Fibroblast of gingiva (primary cell): Measurements from ENCODE around the gene LRIG1.
A peak's percentile ranks its signal among the peaks of the same experiment; 100 is the strongest.

Experiments used
- DNase-seq: peaks from one replicate; pipeline ENCODE4 v3.0.0-alpha.2; 2011; ENCODE audit warnings: low read depth

LRIG1 gene

GRCh38 chr3:66383023-66383422, 117.8 kb downstream of the LRIG1 start:
- no peak for DNase-seq

- no peak for DNase-seq
Measured at GRCh38 chr3:66382142-66382541, 118.7 kb downstream of the LRIG1 start.

GRCh38 chr3:66381626-66382025, 119.2 kb downstream of the LRIG1 start:
- DNase-seq: no peak

- no peak for DNase-seq
Measured at GRCh38 chr3:66380200-66380932, 120.5 kb downstream of the LRIG1 start.

GRCh38 chr3:66379565-66379964, 121.3 kb downstream of the LRIG1 start:
- no peak for DNase-seq

- no peak for DNase-seq
Measured at GRCh38 chr3:66378256-66378655, 122.6 kb downstream of the LRIG1 start.

- no peak for DNase-seq
Measured at GRCh38 chr3:66377800-66378199, 123.0 kb downstream of the LRIG1 start.

GRCh38 chr3:66376568-66376967, 124.3 kb downstream of the LRIG1 start:
- peak; percentile 76 for DNase-seq

GRCh38 chr3:66372681-66373350, 128.0 kb downstream of the LRIG1 start:
- DNase-seq: no peak

- DNase-seq: no peak
Measured at GRCh38 chr3:66371432-66371831, 129.4 kb downstream of the LRIG1 start.

- DNase-seq: no peak
Measured at GRCh38 chr3:66370179-66370578, 130.6 kb downstream of the LRIG1 start.

- no peak for DNase-seq
Measured at GRCh38 chr3:66367979-66368378, 132.8 kb downstream of the LRIG1 start.

GRCh38 chr3:66366747-66367146, 134.1 kb downstream of the LRIG1 start:
- DNase-seq: no peak

GRCh38 chr3:66365080-66365479, 135.7 kb downstream of the LRIG1 start:
- DNase-seq: peak; percentile 70

GRCh38 chr3:66363148-66363547, 137.7 kb downstream of the LRIG1 start:
- DNase-seq: no peak

- no peak for DNase-seq
Measured at GRCh38 chr3:66362541-66362941, 138.3 kb downstream of the LRIG1 start.

GRCh38 chr3:66361356-66361755, 139.5 kb downstream of the LRIG1 start:
- DNase-seq: no peak

GRCh38 chr3:66355997-66356396, 144.8 kb downstream of the LRIG1 start:
- no peak for DNase-seq

- no peak for DNase-seq
Measured at GRCh38 chr3:66355394-66355793, 145.4 kb downstream of the LRIG1 start.

- DNase-seq: no peak
Measured at GRCh38 chr3:66354001-66354400, 146.8 kb downstream of the LRIG1 start.

- DNase-seq: no peak
Measured at GRCh38 chr3:66353530-66353929, 147.3 kb downstream of the LRIG1 start.

- DNase-seq: no peak
Measured at GRCh38 chr3:66353039-66353438, 147.8 kb downstream of the LRIG1 start.

GRCh38 chr3:66350601-66351000, 150.2 kb downstream of the LRIG1 start:
- no peak for DNase-seq

GRCh38 chr3:66348704-66349103, 152.1 kb downstream of the LRIG1 start:
- DNase-seq: no peak
